Measurements from ENCODE around the gene IRAK3. TPM values are rescaled to one million over a fixed set of nuclear protein-coding genes. Genes with fewer than 3 reads are reported as not detected.
A peak's percentile ranks its signal among the peaks of the same experiment; 100 is the strongest.

The IRAK3 gene
- polyA plus RNA-seq, 1 donor = 4.4 TPM

DNA sequence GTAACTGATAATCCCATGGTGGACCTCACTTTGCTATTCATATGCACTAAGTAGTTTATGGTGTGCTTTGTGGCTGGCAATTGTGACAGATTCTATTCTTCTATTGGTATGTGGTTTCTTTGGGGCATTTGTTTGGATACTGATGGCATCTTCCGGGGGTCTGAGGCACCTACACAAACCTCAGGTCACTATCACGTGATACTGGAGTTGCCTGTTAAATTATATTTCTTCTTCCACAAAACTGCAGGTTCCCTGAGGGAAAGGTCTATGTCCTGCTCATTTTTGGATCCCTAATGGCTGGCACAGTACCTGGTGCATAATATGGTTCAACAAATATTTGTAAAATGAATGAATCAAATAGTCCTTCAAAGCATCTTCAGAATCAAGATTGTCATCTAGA, 63.8 kb downstream of the IRAK3 start:
- DNase-seq (ENCODE audit: low read depth) = no peak

DNA sequence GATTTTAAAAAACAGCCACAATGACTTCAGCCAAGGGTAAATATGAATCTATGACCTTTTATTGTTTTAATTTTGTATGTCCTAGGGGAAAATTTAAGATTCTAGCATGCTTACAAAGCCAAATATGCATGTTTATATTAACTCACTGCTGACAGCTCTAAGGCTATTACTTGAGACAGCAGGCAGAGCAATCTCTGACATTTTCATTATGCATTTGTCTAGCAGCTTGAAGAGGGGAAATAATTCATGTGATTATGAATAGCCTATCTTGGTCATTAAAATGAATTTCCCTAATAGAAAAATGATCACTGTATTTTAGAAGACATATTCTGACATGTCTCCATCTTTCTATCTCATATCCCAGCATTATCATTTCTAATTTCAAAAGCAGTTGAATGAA, 66.7 kb downstream of the IRAK3 start:
- no peak for DNase-seq (ENCODE audit: low read depth)

DNA sequence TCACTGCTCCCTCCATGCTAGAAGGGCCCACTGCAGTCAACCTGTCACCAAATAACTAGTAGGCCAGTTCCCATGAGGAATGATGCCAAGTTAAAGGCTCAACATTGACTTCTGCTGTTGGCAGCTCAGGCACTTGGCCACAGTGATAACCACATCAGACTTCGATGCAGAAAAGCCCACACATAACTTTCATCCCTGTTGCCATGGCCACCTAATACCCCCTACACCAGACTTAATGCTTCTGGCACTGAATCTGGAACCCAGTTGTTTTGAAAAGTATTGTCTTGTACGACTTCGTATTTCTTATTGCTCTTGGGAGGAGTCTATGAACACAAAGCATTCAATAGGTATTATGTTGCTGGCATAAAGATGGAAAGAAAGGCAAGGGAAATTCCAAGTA, 69.0 kb downstream of the IRAK3 start:
- no peak for DNase-seq (ENCODE audit: low read depth)

DNA sequence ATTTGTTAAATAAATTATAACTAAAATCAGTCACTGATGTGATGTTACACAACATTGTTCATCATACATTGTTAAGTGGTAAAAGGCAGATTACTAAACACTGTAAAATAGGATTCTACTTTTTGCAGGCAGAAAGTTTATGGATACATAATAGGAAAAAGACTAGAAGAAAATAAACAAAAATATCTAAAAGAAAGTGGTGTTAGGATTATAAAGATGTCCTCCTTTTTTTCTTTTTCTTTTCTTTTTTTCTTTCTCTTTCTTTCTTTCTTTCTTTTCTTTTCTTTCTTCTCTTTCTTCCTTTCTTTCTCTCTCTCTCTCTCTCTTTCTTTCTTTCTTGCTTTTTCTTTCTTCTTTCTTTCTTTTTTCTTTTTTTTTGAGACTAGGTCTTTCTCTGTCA, 73.7 kb downstream of the IRAK3 start:
- no peak for DNase-seq (ENCODE audit: low read depth)

DNA sequence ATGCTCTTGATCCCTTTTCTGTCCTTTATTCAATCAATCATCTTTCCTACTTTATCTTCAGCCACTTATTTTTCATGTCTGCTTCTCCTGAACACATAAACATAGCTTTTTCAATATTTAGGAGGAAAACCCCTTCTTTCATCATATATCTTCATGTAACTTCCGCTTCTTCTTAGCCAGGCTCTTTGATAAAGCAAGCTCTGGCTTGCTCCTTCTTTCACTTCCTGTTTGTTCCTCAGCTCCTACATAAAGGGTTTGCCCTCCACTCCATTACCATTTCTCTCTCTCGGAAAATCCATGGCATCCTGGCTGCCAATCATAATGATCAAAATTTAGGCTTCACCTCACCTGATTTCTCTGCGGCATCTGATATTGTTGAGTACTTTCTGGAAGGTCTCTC, 79.5 kb downstream of the IRAK3 start:
- no peak for DNase-seq (ENCODE audit: low read depth)

DNA sequence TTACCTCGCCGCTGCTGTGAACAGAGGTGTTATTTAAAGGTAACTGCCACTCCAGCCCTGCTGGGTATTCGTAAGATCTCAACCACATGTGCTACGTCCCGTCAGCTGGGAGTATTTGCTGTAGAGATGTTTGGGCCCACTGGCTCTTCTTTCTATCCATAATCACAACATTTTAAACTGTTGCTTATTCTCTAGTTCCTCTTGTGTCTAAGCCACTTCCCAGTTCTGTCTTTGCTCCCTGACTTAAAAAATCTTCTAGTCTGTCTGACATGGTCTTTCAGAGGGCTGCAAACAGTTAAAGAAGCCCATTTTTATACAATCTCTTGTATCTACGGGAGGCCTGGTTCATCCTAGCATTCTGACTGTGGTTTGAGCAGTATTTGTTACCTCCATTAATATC, 80.1 kb downstream of the IRAK3 start:
- no peak for DNase-seq (ENCODE audit: low read depth)

DNA sequence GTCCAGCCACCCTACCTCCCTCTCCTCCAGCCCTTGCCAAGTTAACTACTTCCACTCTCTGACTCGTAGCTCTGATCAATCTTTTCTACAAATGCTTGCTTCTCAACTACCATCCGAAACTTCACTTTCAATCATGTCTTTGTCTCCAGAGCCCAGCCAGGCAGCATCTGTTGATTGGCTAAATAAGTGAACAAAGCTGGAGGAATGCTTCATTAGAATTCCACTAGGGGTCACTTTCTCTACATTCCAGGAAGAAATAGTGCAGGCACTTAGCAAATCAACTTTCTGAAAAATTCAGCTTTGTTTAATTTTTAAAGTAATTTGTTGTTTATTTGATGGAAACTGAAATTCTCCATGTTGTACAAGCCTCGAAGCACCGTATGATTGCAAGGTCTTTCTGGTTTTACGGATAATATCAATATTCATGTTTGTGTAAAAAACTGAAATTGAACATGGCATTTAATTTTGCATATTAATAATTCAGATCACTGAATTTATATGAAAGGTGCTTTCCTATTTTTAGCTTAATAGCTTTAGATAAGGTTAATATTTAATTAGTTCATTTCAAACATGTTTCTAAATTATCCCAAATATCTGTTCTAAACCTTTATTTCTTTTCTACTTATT, 80.9 kb downstream of the IRAK3 start:
- DNase-seq (ENCODE audit: low read depth) = no peak

DNA sequence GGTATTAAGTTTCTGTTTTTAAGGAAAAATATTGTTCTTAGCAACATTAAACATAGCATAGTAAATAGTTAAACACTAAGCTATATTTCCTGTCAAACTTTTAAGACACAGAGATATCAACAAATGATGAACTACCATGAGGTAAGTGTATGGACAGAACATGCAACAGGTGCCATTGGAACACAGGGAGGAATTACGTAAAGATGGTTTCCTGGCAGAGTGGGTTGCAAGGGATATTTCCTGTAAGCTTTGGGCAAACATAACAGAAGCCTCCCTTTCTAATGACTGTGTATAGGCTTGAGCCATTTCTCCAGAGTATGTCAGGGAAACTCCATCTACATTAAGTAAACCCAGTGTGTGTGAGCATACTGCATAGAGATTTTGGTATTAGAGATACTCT, 81.6 kb downstream of the IRAK3 start:
- no peak for DNase-seq (ENCODE audit: low read depth)

DNA sequence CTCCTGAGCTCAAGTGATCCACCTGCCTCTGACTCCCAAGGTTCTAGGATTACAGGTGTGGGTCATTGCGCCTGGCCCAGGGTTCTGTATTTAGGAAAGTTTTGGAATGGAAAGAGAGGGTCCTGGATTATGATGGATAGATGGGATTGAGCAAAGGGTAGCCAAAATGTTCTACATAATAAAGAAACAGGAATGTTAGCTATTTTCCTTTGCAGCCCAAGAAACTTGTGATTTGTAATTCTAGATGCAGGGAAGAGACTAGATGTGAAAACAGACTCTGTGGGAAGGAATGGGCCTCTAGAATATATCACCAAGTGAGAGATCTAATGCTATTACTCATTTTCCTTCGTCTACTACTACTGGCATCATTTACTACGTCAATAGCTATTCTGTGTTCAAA, 83.6 kb downstream of the IRAK3 start:
- DNase-seq (ENCODE audit: low read depth) = no peak

DNA sequence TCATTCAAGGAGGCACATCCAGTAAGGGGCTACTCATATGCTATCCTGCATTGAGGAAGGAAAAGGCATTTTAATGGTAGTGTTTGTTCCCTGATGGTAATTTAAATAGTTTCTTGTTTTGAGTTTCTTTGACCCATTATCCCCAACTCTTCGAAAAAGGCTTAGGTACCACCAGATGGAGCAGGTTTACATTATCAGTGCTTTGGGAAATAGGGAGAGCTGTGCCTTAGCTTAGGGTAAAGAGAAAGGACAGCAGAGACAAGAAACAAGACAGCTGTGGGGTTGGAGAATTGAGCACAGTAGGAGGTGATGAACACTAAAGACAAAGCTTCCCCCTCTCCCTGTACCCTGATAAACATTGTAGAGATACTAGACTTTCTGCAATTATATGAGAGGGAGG, 84.1 kb downstream of the IRAK3 start:
- DNase-seq (ENCODE audit: low read depth) = no peak

DNA sequence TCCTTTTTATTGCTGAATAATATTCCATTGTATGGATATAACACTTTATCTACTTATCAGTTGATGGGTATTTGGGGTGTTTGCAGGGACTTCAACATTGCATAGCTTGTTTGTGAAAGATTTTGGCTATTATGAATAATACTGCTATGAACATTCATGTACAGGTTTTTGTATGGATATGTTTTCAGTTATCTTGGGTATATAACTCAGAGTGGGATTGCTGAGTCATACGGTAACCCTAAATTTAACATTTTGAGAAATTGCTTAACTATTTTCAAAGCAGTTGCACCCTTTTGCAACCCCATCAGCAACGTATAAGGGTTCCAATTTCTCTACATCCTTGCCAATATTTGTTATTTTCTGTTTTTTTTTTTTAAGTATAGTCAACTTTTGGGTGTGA, 86.0 kb downstream of the IRAK3 start:
- no peak for DNase-seq (ENCODE audit: low read depth)

DNA sequence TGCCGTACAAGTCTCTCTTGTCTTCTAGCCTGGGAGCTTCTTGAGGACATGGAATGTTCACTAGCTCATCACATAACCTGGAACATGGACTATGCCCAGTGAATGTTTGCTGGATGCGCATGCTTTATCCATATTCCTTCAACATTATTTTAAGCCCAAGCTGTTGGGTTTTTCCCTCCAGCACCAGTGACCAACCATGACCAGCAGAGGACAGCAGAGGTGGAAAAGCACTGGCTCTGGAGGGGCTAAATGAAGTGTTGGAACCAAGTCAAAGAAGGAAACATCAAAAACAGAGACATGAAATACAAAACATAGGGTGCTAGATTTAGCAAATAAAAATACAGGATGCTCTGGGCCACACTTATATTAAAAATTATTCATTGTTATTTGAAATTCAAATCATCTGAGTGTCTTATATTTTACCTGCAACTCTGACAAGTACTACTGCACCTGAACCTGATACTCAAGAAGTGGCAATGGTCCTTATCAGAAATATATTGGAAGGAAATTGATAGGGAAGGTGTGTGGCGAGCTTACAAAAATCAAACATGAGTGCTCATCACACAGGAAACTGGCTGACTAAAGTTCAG, 90.2 kb downstream of the IRAK3 start:
- no peak for DNase-seq (ENCODE audit: low read depth)

DNA sequence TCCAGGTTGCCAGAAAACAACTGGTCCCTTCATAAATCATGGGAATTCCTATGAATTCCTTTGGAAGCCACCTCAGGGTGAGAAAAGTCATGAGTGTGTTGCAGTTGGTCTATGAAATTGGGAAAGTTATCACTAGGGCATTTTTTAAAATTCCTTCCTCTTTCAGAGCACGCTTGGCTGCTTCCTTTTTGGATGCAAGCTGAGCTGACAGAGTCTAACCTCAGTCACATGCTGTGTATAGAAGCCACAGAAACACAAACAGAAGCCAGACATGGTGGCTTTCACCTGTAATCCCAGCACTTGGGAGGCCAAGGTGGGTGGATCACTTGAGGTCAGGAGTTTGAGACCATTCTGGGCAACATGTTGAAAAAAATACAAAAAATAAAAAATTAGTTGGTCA, 91.5 kb downstream of the IRAK3 start:
- DNase-seq (ENCODE audit: low read depth) = no peak

DNA sequence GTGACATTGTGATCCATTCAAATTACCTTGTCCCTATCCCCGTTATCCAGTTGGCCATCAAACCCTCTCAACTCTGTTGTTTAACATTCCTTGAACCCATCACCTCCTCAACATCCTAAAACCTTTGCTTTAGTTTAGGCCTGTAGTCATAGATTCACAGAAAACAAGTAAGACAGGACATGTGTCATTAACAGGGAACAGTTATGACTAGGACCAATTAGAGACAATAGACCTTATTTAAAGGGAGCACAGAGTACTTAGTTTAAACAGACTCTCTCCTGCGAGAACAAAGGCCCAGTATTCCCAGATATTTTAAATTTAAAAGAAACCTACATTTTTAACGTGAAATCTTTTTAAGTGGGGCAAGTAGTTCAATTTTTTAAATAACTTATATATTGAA, 93.2 kb downstream of the IRAK3 start:
- DNase-seq (ENCODE audit: low read depth) = no peak

DNA sequence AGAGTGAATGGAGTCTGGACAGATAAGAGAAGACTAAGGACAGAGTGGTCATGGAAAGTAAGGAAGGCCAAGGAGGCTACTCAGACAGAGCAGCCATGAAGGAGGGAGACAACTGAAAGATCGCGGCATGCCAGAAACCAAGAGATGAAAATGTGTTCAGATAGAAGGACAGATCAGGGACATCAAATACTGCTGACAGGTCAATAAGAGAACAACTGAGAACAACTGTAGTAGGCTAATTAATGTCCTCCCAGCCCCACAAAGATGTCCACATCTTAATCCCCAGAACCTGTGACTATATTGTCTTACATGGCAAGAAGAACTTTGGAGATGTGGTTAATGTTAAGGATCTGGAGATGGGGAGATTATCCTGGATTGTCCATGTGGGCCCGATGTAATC, 98.3 kb downstream of the IRAK3 start:
- no peak for DNase-seq (ENCODE audit: low read depth)

DNA sequence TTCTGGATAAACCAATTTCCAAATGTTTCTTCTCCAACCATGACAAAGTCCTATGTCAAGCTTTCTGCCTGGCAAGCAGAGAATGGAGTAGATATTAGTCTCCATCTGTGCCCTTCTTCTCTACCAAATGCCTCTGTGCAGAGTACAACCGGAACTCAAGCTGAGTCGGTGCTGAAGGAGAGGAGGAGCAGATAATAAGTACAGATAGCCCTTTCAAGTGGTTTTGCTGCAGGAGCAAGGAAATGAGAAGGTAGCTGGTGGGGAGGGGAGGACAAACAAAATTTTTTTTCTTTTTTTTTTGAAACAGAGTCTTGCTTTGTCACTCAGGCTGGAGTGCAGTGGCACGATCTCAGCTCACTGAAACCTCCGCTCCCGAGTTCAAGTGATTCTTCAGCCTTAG, 99.1 kb downstream of the IRAK3 start:
- no peak for DNase-seq (ENCODE audit: low read depth)

DNA sequence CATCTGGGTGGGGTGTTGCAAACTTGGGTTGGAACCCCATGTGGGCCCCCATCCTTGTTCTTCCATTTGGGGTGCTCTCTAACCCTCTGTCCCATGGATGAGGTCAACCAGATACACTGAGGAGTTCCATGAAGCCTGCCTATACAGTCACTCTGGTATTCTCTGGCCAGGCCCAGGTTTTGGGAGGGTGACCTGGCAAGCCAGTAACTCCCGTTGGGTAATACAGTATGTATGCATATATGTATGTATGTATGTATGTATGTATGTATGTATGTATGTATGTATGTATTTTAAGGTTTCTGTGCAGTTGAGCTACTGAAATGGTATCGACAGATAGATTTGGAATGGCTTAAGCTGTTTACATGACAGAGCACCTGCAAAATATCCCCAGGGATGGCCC, 100.5 kb downstream of the IRAK3 start:
- no peak for DNase-seq (ENCODE audit: low read depth)

DNA sequence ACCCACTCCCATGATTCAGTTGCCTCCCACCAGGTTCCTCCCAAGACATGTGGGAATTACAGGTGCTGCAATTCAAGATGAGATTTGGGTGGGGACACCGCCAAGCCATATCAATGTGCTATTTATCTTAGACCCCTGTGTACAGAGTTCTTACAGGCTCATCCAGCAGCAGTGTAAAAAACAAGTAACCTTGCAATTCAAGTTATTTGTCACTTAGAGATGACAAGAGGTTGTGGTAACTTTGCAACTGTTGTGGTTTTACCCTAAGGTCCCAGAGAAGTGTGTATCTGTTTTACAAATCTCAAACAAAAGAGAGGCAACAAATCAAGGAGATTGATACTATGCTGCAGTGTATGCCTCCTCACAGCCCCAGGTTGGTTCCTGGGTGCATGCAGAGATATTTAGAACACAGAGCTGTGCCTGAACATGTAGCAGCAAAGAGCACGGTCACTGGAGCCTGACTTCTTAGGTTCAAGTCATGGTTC, 101.7 kb downstream of the IRAK3 start:
- no peak for DNase-seq (ENCODE audit: low read depth)

DNA sequence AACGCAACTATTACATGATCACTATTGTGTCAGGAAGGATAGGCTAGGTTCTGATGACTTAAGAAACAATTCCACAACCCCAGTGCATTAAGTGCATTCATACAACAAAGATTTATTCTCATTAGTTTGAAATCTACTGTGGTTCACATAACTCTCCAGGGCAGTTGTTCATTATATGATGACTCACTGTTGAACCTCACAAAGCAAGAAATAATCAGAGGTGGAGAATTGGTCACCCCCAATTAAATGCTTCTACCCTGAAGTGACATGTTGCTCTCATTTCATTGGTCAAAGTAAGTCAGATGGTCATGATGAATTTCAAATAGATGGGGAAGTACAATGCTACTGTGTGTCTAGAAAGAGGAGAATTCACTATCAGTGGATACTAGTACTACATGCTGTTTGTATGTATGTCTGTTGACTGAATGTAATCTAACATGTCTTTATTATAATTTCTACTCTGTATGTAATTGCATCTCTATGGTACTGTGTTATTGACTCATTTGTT, 107.2 kb downstream of the IRAK3 start:
- DNase-seq (ENCODE audit: low read depth) = no peak

DNA sequence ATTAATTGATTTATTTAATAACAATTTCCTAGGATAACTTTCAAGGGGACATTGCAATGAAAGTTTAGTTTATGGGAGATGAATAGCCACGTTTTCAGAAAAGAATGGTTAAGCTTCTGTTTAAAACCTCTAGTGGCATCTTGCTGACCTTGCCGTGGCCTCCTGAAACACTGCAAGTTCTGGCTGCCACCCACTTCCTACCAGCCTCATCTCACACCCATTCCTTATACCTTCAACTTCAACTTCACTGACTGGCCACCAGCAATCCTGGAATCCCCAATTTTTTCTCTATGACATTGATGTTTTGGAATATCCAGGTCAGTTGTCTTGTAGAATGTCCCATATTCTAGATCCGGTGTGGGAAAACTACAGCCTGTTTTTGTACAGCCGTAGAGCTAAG, 108.1 kb downstream of the IRAK3 start:
- DNase-seq (ENCODE audit: low read depth) = no peak

DNA sequence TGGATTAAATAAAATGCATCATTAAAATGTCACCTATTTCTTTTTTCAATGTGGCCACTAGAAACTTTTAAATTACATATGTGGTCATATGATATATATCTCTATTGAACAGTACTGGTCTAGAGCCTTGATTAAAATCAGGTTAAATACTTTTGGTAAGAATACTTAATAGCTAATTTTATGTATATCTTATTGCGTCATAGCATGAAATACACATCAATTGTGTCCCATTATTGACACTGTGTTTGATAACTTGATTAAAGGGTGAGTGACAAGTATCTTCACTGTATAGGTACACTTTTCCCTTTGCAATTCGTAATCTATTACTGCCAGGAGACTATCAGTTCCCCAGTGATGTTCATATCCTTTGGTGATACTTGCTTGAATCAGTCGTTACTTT, 108.9 kb downstream of the IRAK3 start:
- DNase-seq (ENCODE audit: low read depth) = no peak

DNA sequence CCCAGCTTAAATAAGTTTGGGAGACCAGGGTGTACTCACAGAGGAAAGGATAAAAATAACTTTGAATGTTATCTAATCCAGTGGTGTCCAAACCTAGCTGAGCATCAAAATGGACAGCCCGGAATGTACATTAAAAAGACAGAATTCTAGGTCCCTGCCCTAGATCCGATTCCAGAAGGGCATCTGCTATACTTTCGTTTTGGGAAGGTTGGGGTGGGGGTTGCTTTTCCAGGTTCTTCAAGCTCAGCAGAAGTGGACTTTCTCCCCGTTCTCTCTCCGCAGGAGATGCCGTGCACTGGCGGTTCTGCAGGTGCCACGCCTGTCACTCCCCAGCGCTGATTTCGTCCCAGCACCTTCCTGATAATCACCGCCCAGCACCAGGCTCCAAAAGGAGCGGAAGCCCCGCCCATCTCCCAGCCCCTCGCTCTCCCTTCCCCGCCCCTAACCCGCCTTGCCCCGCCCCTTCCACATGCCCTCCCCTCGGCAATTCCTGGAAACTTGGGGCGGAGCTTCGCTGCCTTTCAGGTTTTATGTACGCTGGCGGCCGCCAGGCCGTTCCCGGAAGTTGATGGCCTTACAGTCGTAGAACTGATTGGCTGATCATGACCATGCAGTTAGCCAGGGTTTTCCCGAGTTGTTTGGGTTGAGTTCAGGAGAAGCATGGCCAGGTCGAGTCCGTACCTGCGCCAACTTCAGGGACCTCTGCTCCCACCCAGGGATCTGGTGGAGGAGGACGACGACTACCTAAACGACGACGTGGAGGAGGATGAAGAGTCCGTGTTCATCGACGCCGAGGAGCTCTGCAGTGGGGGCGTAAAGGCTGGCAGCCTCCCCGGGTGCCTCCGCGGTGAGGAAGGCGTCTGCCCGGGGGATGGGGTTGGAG, 113.2 kb downstream of the IRAK3 start, which contains the start of gene HELB:
HELB (plus strand) TSS at position 550 of the 883 bp plus-strand sequence; CDS start at position 661, 111 bp downstream.
- peak; percentile 97 for DNase-seq (ENCODE audit: low read depth)

DNA sequence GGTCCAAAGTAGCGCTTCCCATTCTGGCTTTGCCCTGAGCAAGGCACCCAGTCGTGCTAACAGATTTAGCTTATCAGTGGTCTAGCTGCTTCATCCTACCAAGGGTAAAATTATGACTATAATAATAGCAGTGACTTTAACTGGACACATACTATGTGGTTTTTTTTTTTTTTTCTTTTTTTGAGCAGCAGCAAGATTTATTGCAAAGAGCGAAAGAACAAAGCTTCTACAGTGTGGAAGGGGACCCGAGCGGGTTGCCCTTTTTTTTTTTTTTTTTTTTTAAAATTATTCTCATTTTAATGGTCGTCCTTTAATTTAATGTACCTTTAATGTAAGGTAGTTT, 113.8 kb downstream of the IRAK3 start:
- DNase-seq (ENCODE audit: low read depth) = no peak

All from forelimb muscle (tissue), 1 donor.